GM23338 (cell line): ENCODE data around the gene CTDSPL.

ENCODE experiments used
- EZH2 ChIP-seq: fragments of 200-600 bp; sonication (generic); IDR thresholded peaks from one replicate; pipeline ENCODE4 v1.8.0; 2017; ENCODE audit warnings: antibody characterized with exemption, mild to moderate bottlenecking, low read depth; ENCODE audit not compliant: unreplicated experiment
- EZH2phosphoT487 ChIP-seq: fragments of 200-600 bp; sonication (generic); IDR thresholded peaks from one replicate; pipeline ENCODE4 v1.8.1; 2018; ENCODE audit warnings: antibody characterized with exemption; ENCODE audit not compliant: unreplicated experiment
- TF ChIP-seq, protein P1 (sequence below), 2 experiments: fragments of 200-600 bp in 1 of 2; sonication (generic) in 1 of 2; conservative IDR thresholded peaks; 2 replicates each; pipeline versions ENCODE4 v1.5.1 to v1.6.1; 2016 to 2017; ENCODE audit warnings: antibody characterized with exemption in 2 of 2, low read depth in 2 of 2, mild to moderate bottlenecking in 2 of 2, moderate library complexity in 1 of 2
- TF ChIP-seq, protein P2 (sequence below): IDR thresholded peaks from one replicate; pipeline ENCODE4 v1.6.1; 2018; ENCODE audit warnings: antibody characterized with exemption; ENCODE audit not compliant: unreplicated experiment

DNA sequence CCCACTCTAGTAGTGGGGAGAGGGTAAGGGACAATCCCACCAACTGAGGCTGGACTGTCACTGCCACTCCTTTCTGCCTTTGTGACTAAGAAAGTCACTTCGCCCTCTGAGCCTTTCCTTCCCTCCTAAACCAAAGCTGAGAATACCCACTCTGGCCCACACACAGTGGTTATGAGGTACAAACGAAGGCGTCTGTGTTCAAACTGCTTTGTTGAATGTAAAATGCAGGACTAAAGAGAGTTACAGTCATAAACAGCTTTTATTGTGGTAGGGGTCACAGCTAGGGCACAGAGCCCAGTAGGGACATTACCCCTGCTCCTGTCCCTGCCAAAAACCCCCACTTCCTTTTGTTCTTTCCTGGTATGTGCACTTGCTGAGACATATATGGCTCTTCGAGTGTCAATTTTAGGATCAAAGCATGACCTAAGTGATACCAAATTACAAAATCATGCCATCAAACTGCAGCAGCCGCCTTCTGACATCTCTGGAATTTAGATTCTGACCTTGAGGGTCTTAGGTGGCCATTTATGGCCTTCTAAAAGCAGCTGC, 45.1 kb downstream of the CTDSPL start:
- TF ChIP-seq, protein P1, sequence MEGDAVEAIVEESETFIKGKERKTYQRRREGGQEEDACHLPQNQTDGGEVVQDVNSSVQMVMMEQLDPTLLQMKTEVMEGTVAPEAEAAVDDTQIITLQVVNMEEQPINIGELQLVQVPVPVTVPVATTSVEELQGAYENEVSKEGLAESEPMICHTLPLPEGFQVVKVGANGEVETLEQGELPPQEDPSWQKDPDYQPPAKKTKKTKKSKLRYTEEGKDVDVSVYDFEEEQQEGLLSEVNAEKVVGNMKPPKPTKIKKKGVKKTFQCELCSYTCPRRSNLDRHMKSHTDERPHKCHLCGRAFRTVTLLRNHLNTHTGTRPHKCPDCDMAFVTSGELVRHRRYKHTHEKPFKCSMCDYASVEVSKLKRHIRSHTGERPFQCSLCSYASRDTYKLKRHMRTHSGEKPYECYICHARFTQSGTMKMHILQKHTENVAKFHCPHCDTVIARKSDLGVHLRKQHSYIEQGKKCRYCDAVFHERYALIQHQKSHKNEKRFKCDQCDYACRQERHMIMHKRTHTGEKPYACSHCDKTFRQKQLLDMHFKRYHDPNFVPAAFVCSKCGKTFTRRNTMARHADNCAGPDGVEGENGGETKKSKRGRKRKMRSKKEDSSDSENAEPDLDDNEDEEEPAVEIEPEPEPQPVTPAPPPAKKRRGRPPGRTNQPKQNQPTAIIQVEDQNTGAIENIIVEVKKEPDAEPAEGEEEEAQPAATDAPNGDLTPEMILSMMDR (conservative IDR thresholded peaks at IDR 0.05; ENCODE audit: low read depth in 2 of 2), result no peak
- TF ChIP-seq EZH2 (no peak), EZH2phosphoT487 (no peak)
- TF ChIP-seq, protein P2, sequence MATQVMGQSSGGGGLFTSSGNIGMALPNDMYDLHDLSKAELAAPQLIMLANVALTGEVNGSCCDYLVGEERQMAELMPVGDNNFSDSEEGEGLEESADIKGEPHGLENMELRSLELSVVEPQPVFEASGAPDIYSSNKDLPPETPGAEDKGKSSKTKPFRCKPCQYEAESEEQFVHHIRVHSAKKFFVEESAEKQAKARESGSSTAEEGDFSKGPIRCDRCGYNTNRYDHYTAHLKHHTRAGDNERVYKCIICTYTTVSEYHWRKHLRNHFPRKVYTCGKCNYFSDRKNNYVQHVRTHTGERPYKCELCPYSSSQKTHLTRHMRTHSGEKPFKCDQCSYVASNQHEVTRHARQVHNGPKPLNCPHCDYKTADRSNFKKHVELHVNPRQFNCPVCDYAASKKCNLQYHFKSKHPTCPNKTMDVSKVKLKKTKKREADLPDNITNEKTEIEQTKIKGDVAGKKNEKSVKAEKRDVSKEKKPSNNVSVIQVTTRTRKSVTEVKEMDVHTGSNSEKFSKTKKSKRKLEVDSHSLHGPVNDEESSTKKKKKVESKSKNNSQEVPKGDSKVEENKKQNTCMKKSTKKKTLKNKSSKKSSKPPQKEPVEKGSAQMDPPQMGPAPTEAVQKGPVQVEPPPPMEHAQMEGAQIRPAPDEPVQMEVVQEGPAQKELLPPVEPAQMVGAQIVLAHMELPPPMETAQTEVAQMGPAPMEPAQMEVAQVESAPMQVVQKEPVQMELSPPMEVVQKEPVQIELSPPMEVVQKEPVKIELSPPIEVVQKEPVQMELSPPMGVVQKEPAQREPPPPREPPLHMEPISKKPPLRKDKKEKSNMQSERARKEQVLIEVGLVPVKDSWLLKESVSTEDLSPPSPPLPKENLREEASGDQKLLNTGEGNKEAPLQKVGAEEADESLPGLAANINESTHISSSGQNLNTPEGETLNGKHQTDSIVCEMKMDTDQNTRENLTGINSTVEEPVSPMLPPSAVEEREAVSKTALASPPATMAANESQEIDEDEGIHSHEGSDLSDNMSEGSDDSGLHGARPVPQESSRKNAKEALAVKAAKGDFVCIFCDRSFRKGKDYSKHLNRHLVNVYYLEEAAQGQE, result no peak
